Endothelial cell of umbilical vein (primary cell): ENCODE measurements around the gene BANF2. TPM values are rescaled to one million over a fixed set of nuclear protein-coding genes. Genes with fewer than 3 reads are reported as not detected.

ENCODE experiments used
- BruUV-seq: library from RNA; stranded (reverse); fragments of 400-500 nt; replicated peaks from 2 replicates; lab custom pipeline; 2021; lab: Mats Ljungman, UMichigan
- CTCF ChIA-PET: fragments of 300-600, 350-600 bp; sonication (Branson Sonifier 250); formaldehyde crosslinking; loops from one replicate; lab custom pipeline; 2021; ENCODE audit warnings: antibody characterized with exemption, inconsistent platforms; lab: Charles Lee
- POLR2A ChIA-PET: fragments of 300-600, 350-600 bp; sonication (Branson Sonifier 250); formaldehyde crosslinking; loops from one replicate; lab custom pipeline; 2021; ENCODE audit warnings: antibody characterized with exemption, inconsistent platforms; lab: Charles Lee
- DNase-seq: peaks from one replicate; pipeline ENCODE4 v3.0.0-alpha.2; 2011; ENCODE audit warnings: low read depth, low spot score
- FAIRE-seq: peaks from 2 replicates; lab custom pipeline; 2011; peaks lifted over from hg19 to GRCh38; lab: Jason Lieb, UNC
- H2AFZ ChIP-seq: 2 replicates; pipeline ENCODE4 v1.6.0; 2012; ENCODE audit warnings: low read depth, low read length, control low read depth, inconsistent platforms
- H3K27ac ChIP-seq: 2 replicates; pipeline ENCODE4 v1.5.1; 2011; ENCODE audit warnings: low read depth, mild to moderate bottlenecking, control low read depth, low read length, moderate library complexity; ENCODE audit not compliant: insufficient read depth
- H3K27me3 ChIP-seq, 2 experiments: 2 replicates each; pipeline versions ENCODE4 v1.6.0 to v1.6.1; 2011; ENCODE audit warnings: low read length in 2 of 2, mixed read lengths in 1 of 2; ENCODE audit not compliant: control insufficient read depth in 2 of 2, insufficient read depth in 2 of 2
- H3K36me3 ChIP-seq, 2 experiments: 2 replicates in 1 of 2; 3 replicates in 1 of 2; pipeline ENCODE4 v1.5.1; 2011; ENCODE audit warnings: low read length in 2 of 2, mild to moderate bottlenecking in 1 of 2, moderate library complexity in 1 of 2; ENCODE audit not compliant: control insufficient read depth in 2 of 2, insufficient read depth in 2 of 2; ENCODE audit errors: extremely low read depth in 1 of 2
- H3K4me1 ChIP-seq: 3 replicates; pipeline ENCODE4 v1.5.1; 2011; ENCODE audit warnings: mild to moderate bottlenecking, low read length; ENCODE audit not compliant: control insufficient read depth, insufficient read depth; ENCODE audit errors: extremely low read depth
- H3K4me2 ChIP-seq: 2 replicates; pipeline ENCODE4 v1.6.1; 2011; ENCODE audit warnings: low read length, control low read depth, mixed read lengths; ENCODE audit not compliant: insufficient read depth
- H3K4me3 ChIP-seq, 3 experiments: fragments of 200-600 bp in 1 of 3; sonication (generic), shearing (Covaris generic) in 1 of 3; replicated peaks in 1 of 3; 2 replicates each; pipeline ENCODE4 v1.5.1; 2011 to 2016; ENCODE audit warnings: control low read depth in 3 of 3, low read length in 3 of 3, mild to moderate bottlenecking in 2 of 3, inconsistent platforms in 1 of 3, low read depth in 1 of 3, moderate library complexity in 1 of 3; ENCODE audit not compliant: insufficient read depth in 1 of 3
- H3K79me2 ChIP-seq: 2 replicates; pipeline ENCODE4 v1.6.0; 2012; ENCODE audit warnings: low read length, inconsistent platforms; ENCODE audit not compliant: control insufficient read depth, insufficient read depth
- H3K9ac ChIP-seq: replicated peaks from 2 replicates; pipeline ENCODE3; 2011; ENCODE audit warnings: low read length, control low read depth; ENCODE audit not compliant: insufficient read depth; ENCODE audit errors: extremely low read depth
- H3K9me1 ChIP-seq: replicated peaks from 3 replicates; pipeline ENCODE4 v1.6.0; 2011; ENCODE audit warnings: mild to moderate bottlenecking, low read length; ENCODE audit not compliant: control insufficient read depth, insufficient read depth; ENCODE audit errors: extremely low read depth
- H3K9me3 ChIP-seq: replicated peaks from 2 replicates; pipeline ENCODE4 v1.5.1; 2012; ENCODE audit warnings: low read length, inconsistent platforms; ENCODE audit not compliant: control insufficient read depth, insufficient read depth
- H4K20me1 ChIP-seq: replicated peaks from 2 replicates; pipeline ENCODE3; 2011; ENCODE audit warnings: mild to moderate bottlenecking, low read length; ENCODE audit not compliant: control insufficient read depth, insufficient read depth; ENCODE audit errors: extremely low read depth
- CTCF ChIP-seq, 2 donors: IDR thresholded peaks; 1 replicate in 1 of 2; 2 replicates in 1 of 2; pipeline ENCODE4 v1.5.1; 2011; ENCODE audit warnings: low read length in 2 of 2, mild to moderate bottlenecking in 2 of 2, moderate library complexity in 2 of 2, control low read depth in 1 of 2, inconsistent platforms in 1 of 2, low read depth in 1 of 2; ENCODE audit not compliant: insufficient read depth in 1 of 2; ENCODE audit errors: extremely low read depth in 1 of 2
- EZH2 ChIP-seq: IDR thresholded peaks from 2 replicates; pipeline ENCODE4 v1.6.1; 2012; ENCODE audit warnings: borderline replicate concordance, low read depth, mild to moderate bottlenecking, moderate library complexity, low read length, inconsistent platforms; ENCODE audit not compliant: severe bottlenecking
- FOS ChIP-seq: IDR thresholded peaks from 2 replicates; pipeline ENCODE4 v1.6.1; 2011; ENCODE audit warnings: mild to moderate bottlenecking, low read length, moderate library complexity, borderline replicate concordance; ENCODE audit not compliant: insufficient read depth
- GATA2 ChIP-seq: IDR thresholded peaks from 2 replicates; pipeline ENCODE4 v1.7.0; 2011; ENCODE audit warnings: low read depth, mild to moderate bottlenecking, moderate library complexity, mixed read lengths, low read length; ENCODE audit not compliant: insufficient read length, insufficient read depth
- JUN ChIP-seq: IDR thresholded peaks from 2 replicates; pipeline ENCODE4 v1.6.1; 2011; ENCODE audit warnings: borderline replicate concordance, low read depth; ENCODE audit not compliant: insufficient read length, insufficient read depth
- MAX ChIP-seq: IDR thresholded peaks from 2 replicates; pipeline ENCODE4 v1.6.1; 2011; ENCODE audit not compliant: insufficient read depth, insufficient read length
- MYC ChIP-seq: IDR thresholded peaks from one replicate; pipeline ENCODE4 v1.6.1; 2011; ENCODE audit warnings: mild to moderate bottlenecking, low read depth, low read length
- POLR2A ChIP-seq: IDR thresholded peaks from 2 replicates; pipeline ENCODE4 v1.6.1; 2012; ENCODE audit warnings: low read depth, mild to moderate bottlenecking, control low read depth, low read length
- POLR2AphosphoS5 ChIP-seq: IDR thresholded peaks from 2 replicates; pipeline ENCODE4 v1.6.1; 2012; ENCODE audit warnings: low read depth, mild to moderate bottlenecking, control low read depth, low read length, moderate library complexity; ENCODE audit not compliant: insufficient read depth
- dilution Hi-C: fragments of 300-500 bp; cut with MboI; formaldehyde crosslinking; loops from one replicate; pipeline ENCODE4 v1.15.0; 2019; ENCODE audit warnings: low sequenced_read_pairs; ENCODE audit not compliant: extremely low pct_ligation_motif_present
- intact Hi-C: fragments of 100-400 bp; cut with micrococcal nuclease; formaldehyde crosslinking; loops from one replicate; pipeline ENCODE4 v1.10.0; 2022
- polyA plus RNA-seq, 4 experiments: library from polyadenylated mRNA; depleted of rRNA in 3 of 4; stranded (reverse) in 3 of 4; unstranded in 1 of 4; fragments of >200 nt; gene quantifications; 2 replicates each; pipeline versions ENCODE4 v1.2.1 to v1.2.3, GENCODE V29; 2011 to 2012; ENCODE audit warnings: missing spikeins in 1 of 4
- total RNA-seq: library from RNA; stranded (reverse); gene quantifications from 2 replicates; pipeline ENCODE4 v1.2.3, GENCODE V29; 2021

The BANF2 gene
- total and polyA plus RNA-seq, 2 donors (not counting 3 experiments of a cell fraction or from before 2014, with no cell fraction given), result not detected

- ChIA-PET CTCF (no interaction called here), POLR2A (no interaction called here)
- intact Hi-C loops (no loop called here), dilution Hi-C loops (no loop called here)
- DNase-seq (no peak), FAIRE-seq (no peak)
- H3K4me1 ChIP-seq, result no peaks in the 10 kb centered on the region
- no peak overlapping the region for H3K4me3 ChIP-seq
- no peaks in the 10 kb centered on the region for H4K20me1 ChIP-seq
- H3K9me3 ChIP-seq, result no peaks in the 10 kb centered on the region
- BruUV-seq, result no TSS peak
- TF ChIP-seq MYC (no peak), CTCF (IDR thresholded peaks at IDR 0.05; ENCODE audit: extremely low read depth in 1 of 2, insufficient read depth in 1 of 2, low read depth in 1 of 2, low read length in 2 of 2) (no peak), GATA2 (no peak), MAX (no peak), JUN (no peak), POLR2AphosphoS5 (no peak), EZH2 (no peak), POLR2A (no peak), FOS (no peak)
- no peak overlapping the region for H3K9ac ChIP-seq
- no peaks in the 10 kb centered on the region for H3K79me2 ChIP-seq
- H3K27me3 ChIP-seq, result peaks cover 2 to 5% of the 10 kb centered on the region in 2 experiments
- H3K9me1 ChIP-seq, result no peaks in the 10 kb centered on the region
- H3K36me3 ChIP-seq, result no peaks in the 10 kb centered on the region
- no peak overlapping the region for H2AFZ ChIP-seq
- H3K27ac ChIP-seq, result no peak overlapping the region
- no peak overlapping the region for H3K4me2 ChIP-seq
Observed at GRCh38 chr20:17762873-17763557, 63.2 kb downstream of the BANF2 start.
